ENCODE measurements around the gene LUM. TPM values are rescaled to one million over a fixed set of nuclear protein-coding genes. Genes with fewer than 3 reads are reported as not detected.

LUM gene
- total and polyA plus RNA-seq, 4 donors = 3.7 to 22.3 (median 13.8) TPM

- H3K4me3 ChIP-seq (ENCODE audit: low read depth in 1 of 3, low read length in 3 of 3) = no peak overlapping the region
- no peaks in the 10 kb centered on the region for H3K27me3 ChIP-seq (ENCODE audit: control insufficient read depth in 4 of 4, insufficient read depth in 4 of 4, low read length in 3 of 4)
- no peak for TF ChIP-seq FOXA1 (IDR thresholded peaks at IDR 0.05)
- TF ChIP-seq ATF3 (IDR thresholded peaks at IDR 0.05) = no peak
- TF ChIP-seq HNF4G (IDR thresholded peaks at IDR 0.05) = no peak
- no peak for TF ChIP-seq EGR1 (IDR thresholded peaks at IDR 0.05; ENCODE audit: low read depth in 2 of 2)
- no peak for TF ChIP-seq NR2F2 (IDR thresholded peaks at IDR 0.05)
- TF ChIP-seq CTCF (IDR thresholded peaks at IDR 0.05; ENCODE audit: low read depth, low read length, missing input control) = no peak
- H3K4me1 ChIP-seq (ENCODE audit: control insufficient read depth in 4 of 4, insufficient read depth in 4 of 4, low read length in 3 of 4) = peaks cover 0 to 1% (median 0%) of the 10 kb centered on the region in 4 donors
- H3K27ac ChIP-seq (ENCODE audit: low read depth in 1 of 2, low read length in 2 of 2) = no peak overlapping the region
- H3K36me3 ChIP-seq (ENCODE audit: control insufficient read depth in 4 of 4, insufficient read depth in 3 of 4, low read depth in 1 of 4, low read length in 3 of 4) = no peaks in the 10 kb centered on the region
- no peak for DNase-seq (ENCODE audit: low spot score)
- H3K9ac ChIP-seq (ENCODE audit: low read depth in 1 of 2, low read length in 2 of 2) = no peak overlapping the region
- 55% methylated on average over 3 of the region's 3 CpGs for WGBS
- H3K9me3 ChIP-seq (ENCODE audit: control insufficient read depth in 4 of 4, low read length in 3 of 4) = no peaks in the 10 kb centered on the region
Measured at GRCh38 chr12:91064640-91065039, 46.7 kb downstream of the LUM start.

DNA sequence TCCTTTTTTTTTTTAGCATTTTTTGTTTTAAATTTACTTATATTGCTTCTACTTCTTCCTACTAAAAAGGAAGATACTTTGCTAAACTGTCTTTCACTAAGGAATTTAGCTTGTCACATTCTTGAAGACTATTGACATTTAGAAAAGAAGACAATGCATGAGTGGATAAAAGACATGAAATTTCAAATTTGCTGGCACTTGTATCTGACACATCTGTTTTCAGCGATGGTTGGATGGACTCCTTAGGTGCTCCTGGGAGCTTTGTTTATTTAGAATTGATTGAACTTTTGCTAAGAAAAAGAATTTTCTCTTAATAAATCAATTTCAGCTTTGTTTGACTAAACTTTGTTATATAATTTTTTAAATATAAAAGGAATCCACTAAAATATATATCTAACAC is 50.2 kb downstream of the LUM start:
- no peaks in the 10 kb centered on the region for H3K36me3 ChIP-seq (ENCODE audit: control insufficient read depth in 4 of 4, insufficient read depth in 3 of 4, low read depth in 1 of 4, low read length in 3 of 4)
- WGBS = 86% methylated on average over 1 of the region's 1 CpG
- no peak for DNase-seq (ENCODE audit: low spot score)
- no peaks in the 10 kb centered on the region for H3K27me3 ChIP-seq (ENCODE audit: control insufficient read depth in 4 of 4, insufficient read depth in 4 of 4, low read length in 3 of 4)
- H3K4me3 ChIP-seq (ENCODE audit: low read depth in 1 of 3, low read length in 3 of 3) = no peak overlapping the region
- no peaks in the 10 kb centered on the region for H3K9me3 ChIP-seq (ENCODE audit: control insufficient read depth in 4 of 4, low read length in 3 of 4)
- no peak for TF ChIP-seq EGR1 (IDR thresholded peaks at IDR 0.05; ENCODE audit: low read depth in 2 of 2)
- TF ChIP-seq, protein P1, sequence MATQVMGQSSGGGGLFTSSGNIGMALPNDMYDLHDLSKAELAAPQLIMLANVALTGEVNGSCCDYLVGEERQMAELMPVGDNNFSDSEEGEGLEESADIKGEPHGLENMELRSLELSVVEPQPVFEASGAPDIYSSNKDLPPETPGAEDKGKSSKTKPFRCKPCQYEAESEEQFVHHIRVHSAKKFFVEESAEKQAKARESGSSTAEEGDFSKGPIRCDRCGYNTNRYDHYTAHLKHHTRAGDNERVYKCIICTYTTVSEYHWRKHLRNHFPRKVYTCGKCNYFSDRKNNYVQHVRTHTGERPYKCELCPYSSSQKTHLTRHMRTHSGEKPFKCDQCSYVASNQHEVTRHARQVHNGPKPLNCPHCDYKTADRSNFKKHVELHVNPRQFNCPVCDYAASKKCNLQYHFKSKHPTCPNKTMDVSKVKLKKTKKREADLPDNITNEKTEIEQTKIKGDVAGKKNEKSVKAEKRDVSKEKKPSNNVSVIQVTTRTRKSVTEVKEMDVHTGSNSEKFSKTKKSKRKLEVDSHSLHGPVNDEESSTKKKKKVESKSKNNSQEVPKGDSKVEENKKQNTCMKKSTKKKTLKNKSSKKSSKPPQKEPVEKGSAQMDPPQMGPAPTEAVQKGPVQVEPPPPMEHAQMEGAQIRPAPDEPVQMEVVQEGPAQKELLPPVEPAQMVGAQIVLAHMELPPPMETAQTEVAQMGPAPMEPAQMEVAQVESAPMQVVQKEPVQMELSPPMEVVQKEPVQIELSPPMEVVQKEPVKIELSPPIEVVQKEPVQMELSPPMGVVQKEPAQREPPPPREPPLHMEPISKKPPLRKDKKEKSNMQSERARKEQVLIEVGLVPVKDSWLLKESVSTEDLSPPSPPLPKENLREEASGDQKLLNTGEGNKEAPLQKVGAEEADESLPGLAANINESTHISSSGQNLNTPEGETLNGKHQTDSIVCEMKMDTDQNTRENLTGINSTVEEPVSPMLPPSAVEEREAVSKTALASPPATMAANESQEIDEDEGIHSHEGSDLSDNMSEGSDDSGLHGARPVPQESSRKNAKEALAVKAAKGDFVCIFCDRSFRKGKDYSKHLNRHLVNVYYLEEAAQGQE (IDR thresholded peaks at IDR 0.05) = no peak
- TF ChIP-seq FOXA2 (IDR thresholded peaks at IDR 0.05) = no peak
- no peak for TF ChIP-seq YY1 (IDR thresholded peaks at IDR 0.05)
- no peak for TF ChIP-seq JUND (IDR thresholded peaks at IDR 0.05)
- peaks cover 0 to 1% (median 0%) of the 10 kb centered on the region in 4 donors for H3K4me1 ChIP-seq (ENCODE audit: control insufficient read depth in 4 of 4, insufficient read depth in 4 of 4, low read length in 3 of 4)
- H3K27ac ChIP-seq (ENCODE audit: low read depth in 1 of 2, low read length in 2 of 2) = no peak overlapping the region
- H3K9ac ChIP-seq (ENCODE audit: low read depth in 1 of 2, low read length in 2 of 2) = no peak overlapping the region

- no peak overlapping the region for H3K9ac ChIP-seq (ENCODE audit: low read depth in 1 of 2, low read length in 2 of 2)
- H3K27ac ChIP-seq (ENCODE audit: low read depth in 1 of 2, low read length in 2 of 2) = no peak overlapping the region
- no peaks in the 10 kb centered on the region for H3K36me3 ChIP-seq (ENCODE audit: control insufficient read depth in 4 of 4, insufficient read depth in 3 of 4, low read depth in 1 of 4, low read length in 3 of 4)
- no peaks in the 10 kb centered on the region for H3K27me3 ChIP-seq (ENCODE audit: control insufficient read depth in 4 of 4, insufficient read depth in 4 of 4, low read length in 3 of 4)
- H3K9me3 ChIP-seq (ENCODE audit: control insufficient read depth in 4 of 4, low read length in 3 of 4) = no peaks in the 10 kb centered on the region
- DNase-seq (ENCODE audit: low spot score) = no peak
- no peaks in the 10 kb centered on the region for H3K4me1 ChIP-seq (ENCODE audit: control insufficient read depth in 4 of 4, insufficient read depth in 4 of 4, low read length in 3 of 4)
- H3K4me3 ChIP-seq (ENCODE audit: low read depth in 1 of 3, low read length in 3 of 3) = no peak overlapping the region
- no peak for TF ChIP-seq YY1 (IDR thresholded peaks at IDR 0.05)
- no peak for TF ChIP-seq ATF3 (IDR thresholded peaks at IDR 0.05)
- TF ChIP-seq RXRA (IDR thresholded peaks at IDR 0.05) = no peak
- no peak for TF ChIP-seq MAX (IDR thresholded peaks at IDR 0.05)
- TF ChIP-seq EGR1 (IDR thresholded peaks at IDR 0.05; ENCODE audit: low read depth in 2 of 2) = no peak
Measured at GRCh38 chr12:91059211-91059610, 52.1 kb downstream of the LUM start.

All from liver (tissue), 9 donors.